GM12878 (cell line): ENCODE measurements around the gene TUBA3E. TPM values are rescaled to one million over a fixed set of nuclear protein-coding genes. Genes with fewer than 3 reads are reported as not detected.
"Not testable (repeated sequence)": the region's sequence is repeated elsewhere in the genome, so short reads cannot be mapped to it uniquely, and the experiment has no call there.

Experiments used
- ATAC-seq: fragments of 200-7000 bp; cut with Tn5 transposase; 3 replicates; pipeline ENCODE4 v1.9.1; 2020; ENCODE audit warnings: mild to moderate bottlenecking, moderate library complexity
- BruUV-seq: library from RNA; stranded (reverse); fragments of 400-500 nt; replicated peaks from 2 replicates; lab custom pipeline; 2021; lab: Mats Ljungman, UMichigan
- CTCF ChIA-PET: fragments of 300-600 bp; sonication (Branson Sonifier 250); formaldehyde crosslinking; extraction: SDS; loops from one replicate; lab custom pipeline; 2021; ENCODE audit warnings: inconsistent platforms; lab: Yijun Ruan, JAX
- POLR2A ChIA-PET: fragments of 350-600 bp; formaldehyde crosslinking; extraction: SDS; loops from one replicate; lab custom pipeline; 2021; ENCODE audit warnings: inconsistent platforms; lab: Charles Lee
- RAD21 ChIA-PET: fragments of 300-600 bp; sonication (Branson Sonifier 250); formaldehyde crosslinking; loops from one replicate; lab custom pipeline; 2023; ENCODE audit warnings: antibody characterized with exemption; ENCODE audit not compliant: unreplicated experiment; lab: Charles Lee
- SMC1A ChIA-PET: fragments of 300-600 bp; sonication (Branson Sonifier 250); formaldehyde crosslinking; loops from one replicate; lab custom pipeline; 2023; ENCODE audit not compliant: unreplicated experiment, uncharacterized antibody; lab: Charles Lee
- DNase-seq: peaks from one replicate; pipeline ENCODE4 v3.0.0-alpha.2; 2011; ENCODE audit warnings: low read depth, low spot score
- FAIRE-seq: peaks from 3 replicates; lab custom pipeline; 2011; peaks lifted over from hg19 to GRCh38; lab: Jason Lieb, UNC
- H2AFZ ChIP-seq: 2 replicates; pipeline ENCODE4 v1.6.0; 2011; ENCODE audit warnings: low read depth, low read length, control low read depth; ENCODE audit not compliant: control insufficient read depth
- H3K27ac ChIP-seq: 2 replicates; pipeline ENCODE4 v1.5.1; 2011; ENCODE audit warnings: control low read depth; ENCODE audit not compliant: control insufficient read depth, insufficient read depth
- H3K27me3 ChIP-seq, 2 experiments: replicated peaks in 1 of 2; 2 replicates each; pipeline versions ENCODE4 v1.6.0 to v1.6.1; 2011; ENCODE audit warnings: low read length in 1 of 2; ENCODE audit not compliant: control insufficient read depth in 2 of 2, insufficient read depth in 2 of 2
- H3K36me3 ChIP-seq, 2 experiments: 2 replicates each; pipeline ENCODE4 v1.5.1; 2011; ENCODE audit warnings: low read length in 1 of 2; ENCODE audit not compliant: control insufficient read depth in 2 of 2, insufficient read depth in 2 of 2
- H3K4me1 ChIP-seq: 2 replicates; pipeline ENCODE4 v1.6.1; 2011; ENCODE audit warnings: mild to moderate bottlenecking, low read length, moderate library complexity, mixed read lengths; ENCODE audit not compliant: control insufficient read depth, insufficient read depth
- H3K4me2 ChIP-seq: 2 replicates; pipeline ENCODE4 v1.6.0; 2011; ENCODE audit warnings: control low read depth; ENCODE audit not compliant: control insufficient read depth, insufficient read depth
- H3K4me3 ChIP-seq: fragments of 200-600 bp; sonication (generic); 2 replicates; pipeline ENCODE4 v1.5.1; 2016
- H3K79me2 ChIP-seq: 2 replicates; pipeline ENCODE4 v1.6.0; 2011; ENCODE audit warnings: low read length; ENCODE audit not compliant: control insufficient read depth, insufficient read depth
- H3K9ac ChIP-seq: 2 replicates; pipeline ENCODE4 v1.8.0; 2011; ENCODE audit warnings: low read length, control low read depth, mixed read lengths; ENCODE audit not compliant: control insufficient read depth, insufficient read depth
- H3K9me3 ChIP-seq: replicated peaks from 3 replicates; pipeline ENCODE4 v1.5.1; 2011; ENCODE audit warnings: mild to moderate bottlenecking, low read length; ENCODE audit not compliant: control insufficient read depth, insufficient read depth
- H4K20me1 ChIP-seq: 2 replicates; pipeline ENCODE4 v1.6.0; 2011; ENCODE audit not compliant: control insufficient read depth, insufficient read depth
- ATF7 ChIP-seq: fragments of 450-650 bp; IDR thresholded peaks from 2 replicates; pipeline ENCODE4 v1.6.1; 2016; ENCODE audit warnings: low read depth, mild to moderate bottlenecking
- BHLHE40 ChIP-seq, 2 experiments: fragments of 450-650 bp in 1 of 2; IDR thresholded peaks; 2 replicates each; pipeline ENCODE4 v1.6.1; 2011 to 2017; ENCODE audit warnings: low read depth in 2 of 2, borderline replicate concordance in 1 of 2, improper control_type of control experiment in 1 of 2, low read length in 1 of 2, mild to moderate bottlenecking in 1 of 2
- CBFB ChIP-seq: IDR thresholded peaks from 2 replicates; pipeline ENCODE4 v1.6.1; 2016; ENCODE audit warnings: antibody characterized with exemption, low read depth
- CREB1 ChIP-seq: IDR thresholded peaks from 2 replicates; pipeline ENCODE4 v1.6.1; 2012; ENCODE audit warnings: low read depth, mild to moderate bottlenecking, inconsistent platforms
- CREM ChIP-seq: IDR thresholded peaks from 2 replicates; pipeline ENCODE4 v1.6.1; 2014; ENCODE audit warnings: antibody characterized with exemption, low read depth
- CTCF ChIP-seq, 3 experiments: IDR thresholded peaks in 2 of 3; conservative IDR thresholded peaks in 1 of 3; 2 replicates each; pipeline ENCODE4 v1.5.1; 2011; ENCODE audit warnings: low read depth in 3 of 3, low read length in 3 of 3, mild to moderate bottlenecking in 3 of 3, control low read depth in 2 of 3, moderate library complexity in 2 of 3, inconsistent platforms in 1 of 3, mixed read lengths in 1 of 3; ENCODE audit not compliant: control insufficient read depth in 2 of 3, insufficient read depth in 1 of 3; ENCODE audit errors: extremely low read depth in 1 of 3
- FOXM1 ChIP-seq: IDR thresholded peaks from 2 replicates; pipeline ENCODE4 v1.6.1; 2012; ENCODE audit warnings: low read depth, mild to moderate bottlenecking, inconsistent platforms, low read length, moderate library complexity
- IKZF2 ChIP-seq, 2 experiments: fragments of 450-650 bp; IDR thresholded peaks; 2 replicates each; pipeline ENCODE4 v1.6.1; 2017; ENCODE audit warnings: mild to moderate bottlenecking in 2 of 2, moderate library complexity in 2 of 2
- MTA2 ChIP-seq: fragments of 450-650 bp; IDR thresholded peaks from 2 replicates; pipeline ENCODE4 v1.6.1; 2016; ENCODE audit warnings: low read depth, mild to moderate bottlenecking, moderate library complexity
- RELA ChIP-seq: fragments of 450-650 bp; IDR thresholded peaks from 2 replicates; pipeline ENCODE4 v1.8.0; 2014; ENCODE audit warnings: borderline replicate concordance; ENCODE audit not compliant: partially characterized antibody
- RUNX3 ChIP-seq: IDR thresholded peaks from 2 replicates; pipeline ENCODE4 v1.6.1; 2012; ENCODE audit warnings: low read length, inconsistent platforms
- SPI1 ChIP-seq: IDR thresholded peaks from 2 replicates; pipeline ENCODE4 v1.6.1; 2011; ENCODE audit warnings: low read depth, mild to moderate bottlenecking, low read length, moderate library complexity, borderline replicate concordance; ENCODE audit not compliant: insufficient read depth
- ZNF687 ChIP-seq: fragments of 450-650 bp; IDR thresholded peaks from 2 replicates; pipeline ENCODE4 v1.6.1; 2017; ENCODE audit warnings: mild to moderate bottlenecking, moderate library complexity
- WGBS: methylation state at CpG from one replicate; pipeline ENCODE4 v1.1.6; 2016; ENCODE audit warnings: low lambda C conversion rate; ENCODE audit not compliant: insufficient replicate concordance, insufficient coverage; ENCODE audit errors: missing lambda C conversion rate; 5-methylcytosine and 5-hydroxymethylcytosine counted together
- in situ Hi-C: fragments of 300-500 bp; cut with MboI; formaldehyde crosslinking; loops from 9 replicates; pipeline ENCODE4 v1.14.3; 2018; ENCODE audit warnings: mixed read lengths
- intact Hi-C: fragments of 100-400 bp; cut with micrococcal nuclease; formaldehyde crosslinking; loops from one replicate; pipeline ENCODE4 v1.14.2; 2022; ENCODE audit not compliant: unreplicated experiment
- polyA plus RNA-seq, 11 experiments: library from polyadenylated mRNA; depleted of rRNA in 4 of 11; unstranded in 6 of 11; stranded (reverse) in 5 of 11; fragments of >200 nt; fragmentation: Nextera tagmentation in 4 of 11; fragmentation: Illumina TruSeq in 1 of 11; extraction: Ambion mirVana in 4 of 11; extraction: Trizol in 1 of 11; gene quantifications; 1 replicate in 1 of 11; 2 replicates in 10 of 11; pipeline versions ENCODE4 v1.2.1 to v1.2.3, GENCODE V29; 2011 to 2016; ENCODE audit warnings: inconsistent platforms in 2 of 11, missing spikeins in 2 of 11, low read depth in 1 of 11
- total RNA-seq, 4 experiments: library from RNA; depleted of rRNA in 3 of 4; stranded (reverse); fragments of >200 nt in 3 of 4; fragmentation: Illumina TruSeq in 1 of 4; extraction: Trizol in 1 of 4; gene quantifications; 2 replicates each; pipeline versions ENCODE4 v1.2.1 to v1.2.3, GENCODE V29; 2013 to 2021
- TF ChIP-seq, protein P1 (sequence below): fragments of 450-650 bp; IDR thresholded peaks from 2 replicates; pipeline ENCODE4 v1.6.1; 2017; ENCODE audit warnings: mild to moderate bottlenecking, low read depth, inconsistent platforms; ENCODE audit not compliant: poor library complexity, severe bottlenecking

The TUBA3E gene
- total and polyA plus RNA-seq, 10 of the 15 experiments (the other 5 are each of a cell fraction or from before 2014, with no cell fraction given): not detected

DNA sequence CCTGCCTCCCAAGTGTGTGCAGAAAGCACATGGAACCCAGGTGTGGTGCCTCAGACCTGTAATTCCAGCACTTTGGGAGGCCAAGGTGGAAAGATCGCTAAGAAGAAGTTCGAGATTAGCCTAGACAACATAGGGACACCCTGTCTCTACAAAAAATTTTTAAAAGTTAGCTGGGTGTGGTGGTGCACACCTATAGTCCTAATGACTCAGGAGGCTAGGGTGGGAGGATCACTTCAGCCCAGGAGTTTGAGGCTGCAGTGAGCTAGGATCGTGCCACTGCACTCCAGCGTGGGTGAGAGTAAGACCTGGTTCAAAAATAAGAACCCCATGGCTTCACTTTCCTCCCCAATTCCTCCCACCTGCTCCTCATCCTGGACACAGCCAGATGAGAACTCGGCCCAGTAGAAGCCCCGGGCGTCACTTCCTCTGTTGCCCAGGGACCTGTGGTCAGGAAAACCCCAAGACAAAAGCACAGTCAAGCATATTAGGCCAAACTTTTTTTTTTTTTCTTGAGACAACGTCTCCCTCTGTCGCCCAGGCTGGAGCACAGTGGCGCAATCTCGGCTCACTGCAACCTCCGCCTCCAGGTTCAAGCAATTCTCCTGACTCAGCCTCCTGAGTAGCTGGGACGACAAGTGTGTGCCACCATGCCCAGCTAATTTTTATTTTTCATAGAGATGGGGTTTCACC, 40.3 kb downstream of the TUBA3E start:
- whole genome bisulfite sequencing: 2% methylated on average over 13 of the region's 13 CpGs
- H2AFZ ChIP-seq, H3K4me3 ChIP-seq, POLR2A ChIA-PET, H4K20me1 ChIP-seq, H3K9me3 ChIP-seq, H3K9ac ChIP-seq, BruUV-seq, H3K79me2 ChIP-seq, H3K27me3 ChIP-seq: not testable (repeated sequence)
- ATAC-seq: peak; percentile 86
- CTCF ChIA-PET: interaction anchor here (0.6 to 1.5 kb wide), 6 partner anchors 20 to 179 kb away, joined by 3 to 5 read pairs (median 4); partner anchors contain the start of gene SMPD4
- peak; percentile 60 for DNase-seq
- peaks cover 0 to 15% of the 10 kb centered on the region in 2 experiments; a peak in 2 of 4 replicates for H3K36me3 ChIP-seq
- H3K27ac ChIP-seq: peak overlapping the region; percentile 75
- intact Hi-C loops (loop anchor here (1.0 kb wide), 1 partner anchor 1514 kb away; no protein-coding TSS in a partner anchor), in situ Hi-C loops (loop anchor here (5.0 to 10.0 kb wide), 2 partner anchors 179 to 1517 kb away; no protein-coding TSS in a partner anchor)
- H3K4me2 ChIP-seq: 0 out of 2 replicates have a peak overlapping the region, but pooled peaks have one; percentile 9
- H3K4me1 ChIP-seq: peaks cover 18% of the 10 kb centered on the region
- RAD21 ChIA-PET: interaction anchor here (1.0 to 1.2 kb wide), 3 partner anchors 23 to 1514 kb away, joined by 3 to 4 read pairs (median 4); partner anchors contain the start of gene SMPD4
- SMC1A ChIA-PET: interaction anchor here (0.7 to 1.4 kb wide), 2 partner anchors 23 to 173 kb away, joined by 4 to 5 read pairs; partner anchors contain the start of gene SMPD4
- FAIRE-seq: peak; percentile 96
- 0 out of 6 replicates have a peak, but pooled peaks have one; percentile 1 to 18 (median 9) for TF ChIP-seq CTCF (IDR thresholded peaks at IDR 0.05 in 2 of 3, conservative IDR thresholded peaks at IDR 0.05 in 1 of 3; ENCODE audit: control insufficient read depth in 2 of 3, extremely low read depth in 1 of 3, insufficient read depth in 1 of 3, low read depth in 3 of 3, low read length in 3 of 3)
- TF ChIP-seq CREM: peak; percentile 85
- peak; percentile 90; the same call in 1 of the 2 replicates for TF ChIP-seq CBFB
- 0 out of 2 replicates have a peak, but pooled peaks have one; percentile 31 for TF ChIP-seq FOXM1
- peak; percentile 13; the same call in 1 of the 2 replicates for TF ChIP-seq MTA2
- TF ChIP-seq BHLHE40 (IDR thresholded peaks at IDR 0.05; ENCODE audit: borderline replicate concordance in 1 of 2, low read depth in 2 of 2, low read length in 1 of 2): peak in 1 of 2 experiments; percentile 22; a peak in 1 of 4 replicates
- peak; percentile 72 for TF ChIP-seq ZNF687
- peak; percentile 90 for TF ChIP-seq RUNX3
- TF ChIP-seq ATF7: peak; percentile 50; the same call in 1 of the 2 replicates
- TF ChIP-seq CREB1: peak; percentile 58; the same call in 1 of the 2 replicates
- peak; percentile 67; the same call in 1 of the 2 replicates for TF ChIP-seq SPI1
- peak; percentile 93 for TF ChIP-seq RELA
- TF ChIP-seq, protein P1, sequence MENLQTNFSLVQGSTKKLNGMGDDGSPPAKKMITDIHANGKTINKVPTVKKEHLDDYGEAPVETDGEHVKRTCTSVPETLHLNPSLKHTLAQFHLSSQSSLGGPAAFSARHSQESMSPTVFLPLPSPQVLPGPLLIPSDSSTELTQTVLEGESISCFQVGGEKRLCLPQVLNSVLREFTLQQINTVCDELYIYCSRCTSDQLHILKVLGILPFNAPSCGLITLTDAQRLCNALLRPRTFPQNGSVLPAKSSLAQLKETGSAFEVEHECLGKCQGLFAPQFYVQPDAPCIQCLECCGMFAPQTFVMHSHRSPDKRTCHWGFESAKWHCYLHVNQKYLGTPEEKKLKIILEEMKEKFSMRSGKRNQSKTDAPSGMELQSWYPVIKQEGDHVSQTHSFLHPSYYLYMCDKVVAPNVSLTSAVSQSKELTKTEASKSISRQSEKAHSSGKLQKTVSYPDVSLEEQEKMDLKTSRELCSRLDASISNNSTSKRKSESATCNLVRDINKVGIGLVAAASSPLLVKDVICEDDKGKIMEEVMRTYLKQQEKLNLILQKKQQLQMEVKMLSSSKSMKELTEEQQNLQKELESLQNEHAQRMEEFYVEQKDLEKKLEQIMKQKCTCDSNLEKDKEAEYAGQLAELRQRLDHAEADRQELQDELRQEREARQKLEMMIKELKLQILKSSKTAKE: peak; percentile 21
- peak; percentile 39 to 78 for TF ChIP-seq IKZF2 (IDR thresholded peaks at IDR 0.05)
